ENCODE data around the gene LACRT.
A peak's percentile ranks its signal among the peaks of the same experiment; 100 is the strongest.

The LACRT gene

GRCh38 chr12:54663603-54664002, 28.9 kb upstream of the LACRT start:
- no peak for DNase-seq (ENCODE audit: low read depth)
- TF ChIP-seq CTCF (IDR thresholded peaks at IDR 0.05; ENCODE audit: low read depth, low read length, missing control alignments): no peak
- H3K4me3 ChIP-seq (ENCODE audit: low read depth, low read length): no peak overlapping the region

GRCh38 chr12:54662026-54662425, 27.3 kb upstream of the LACRT start:
- H3K4me3 ChIP-seq (ENCODE audit: low read depth, low read length): no peak overlapping the region
- DNase-seq (ENCODE audit: low read depth): no peak
- TF ChIP-seq CTCF (IDR thresholded peaks at IDR 0.05; ENCODE audit: low read depth, low read length, missing control alignments): no peak

- DNase-seq (ENCODE audit: low read depth): no peak
- no peak overlapping the region for H3K4me3 ChIP-seq (ENCODE audit: low read depth, low read length)
Measured at GRCh38 chr12:54661048-54661447, 26.4 kb upstream of the LACRT start.

GRCh38 chr12:54660320-54660962, 25.7 kb upstream of the LACRT start:
- no peak for TF ChIP-seq CTCF (IDR thresholded peaks at IDR 0.05; ENCODE audit: low read depth, low read length, missing control alignments)
- no peak for DNase-seq (ENCODE audit: low read depth)
- H3K4me3 ChIP-seq (ENCODE audit: low read depth, low read length): no peak overlapping the region

More at GRCh38 chr12:54661048-54661447, 26.4 kb upstream of the LACRT start:
- TF ChIP-seq CTCF (IDR thresholded peaks at IDR 0.05; ENCODE audit: low read depth, low read length, missing control alignments): no peak

- H3K4me3 ChIP-seq (ENCODE audit: low read depth, low read length): no peak overlapping the region
- peak; percentile 81 for TF ChIP-seq CTCF (IDR thresholded peaks at IDR 0.05; ENCODE audit: low read depth, low read length, missing control alignments)
- DNase-seq (ENCODE audit: low read depth): peak; percentile 5
Measured at GRCh38 chr12:54658306-54659264, 23.9 kb upstream of the LACRT start.

- no peak overlapping the region for H3K4me3 ChIP-seq (ENCODE audit: low read depth, low read length)
- DNase-seq (ENCODE audit: low read depth): no peak
- TF ChIP-seq CTCF (IDR thresholded peaks at IDR 0.05; ENCODE audit: low read depth, low read length, missing control alignments): no peak
Measured at GRCh38 chr12:54657105-54657607, 22.5 kb upstream of the LACRT start.
